ENCODE measurements around the gene STK32C. TPM values are rescaled to one million over a fixed set of nuclear protein-coding genes. Genes with fewer than 3 reads are reported as not detected.

STK32C gene
- total RNA-seq, 1 donor from 2014 or later = 5.9 TPM

GRCh38 chr10:132292287-132293200 lies 15.2 kb downstream of the STK32C start:
- intact Hi-C loops (cut with DNase I) = no loop called here
- peak; percentile 31 for DNase-seq (ENCODE audit: low spot score)

DNA sequence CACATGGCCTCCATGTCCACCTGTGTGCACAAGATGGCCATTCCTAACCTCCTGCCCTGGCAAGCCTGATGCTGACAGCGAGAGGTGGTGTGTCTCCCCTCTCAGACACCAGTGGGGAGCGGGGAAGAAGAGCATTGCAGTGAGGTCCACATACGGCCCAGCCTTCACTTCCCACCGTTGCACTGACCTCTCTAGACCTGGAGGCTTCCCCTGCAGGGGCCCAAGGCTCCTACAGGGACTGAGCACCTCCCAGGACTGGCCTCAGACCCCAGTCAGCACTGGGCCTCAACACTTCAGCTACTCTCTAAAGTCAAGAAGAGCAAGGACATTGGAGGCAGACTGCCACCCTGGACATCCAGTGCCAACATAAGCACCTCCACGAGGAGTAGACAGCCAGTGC lies 15.9 kb downstream of the STK32C start:
- DNase-seq (ENCODE audit: low spot score) = no peak
- intact Hi-C loops (cut with DNase I) = no loop called here

GRCh38 chr10:132290631-132291030 lies 17.1 kb downstream of the STK32C start:
- intact Hi-C loops (cut with DNase I) = no loop called here
- no peak for DNase-seq (ENCODE audit: low spot score)

DNA sequence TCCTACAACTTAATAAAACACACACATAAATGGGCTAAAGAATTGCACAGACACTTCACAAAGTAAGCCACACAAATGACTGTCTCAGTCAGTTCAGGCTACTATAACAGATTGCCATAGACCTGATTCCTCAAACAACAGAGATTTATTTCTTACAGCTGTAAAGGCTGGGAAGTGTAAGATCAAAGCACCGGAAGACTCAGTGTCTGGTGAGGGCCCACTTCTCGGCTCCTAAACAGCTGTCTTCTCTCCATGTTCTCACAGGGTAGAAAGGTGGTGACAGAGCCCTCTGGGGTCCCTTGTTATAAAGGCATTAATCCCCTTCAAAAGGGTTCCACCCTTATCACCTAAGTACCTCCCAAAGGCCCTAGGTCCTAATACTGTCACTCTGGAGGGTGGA lies 18.3 kb downstream of the STK32C start:
- no peak for DNase-seq (ENCODE audit: low spot score)
- intact Hi-C loops (cut with DNase I) = no loop called here

- intact Hi-C loops (cut with DNase I) = no loop called here
- no peak for DNase-seq (ENCODE audit: low spot score)
Measured at GRCh38 chr10:132283604-132284382, 24.0 kb downstream of the STK32C start.

GRCh38 chr10:132282667-132283603 lies 24.8 kb downstream of the STK32C start:
- intact Hi-C loops (cut with DNase I) = no loop called here
- DNase-seq (ENCODE audit: low spot score) = no peak

GRCh38 chr10:132281915-132282666 lies 25.7 kb downstream of the STK32C start:
- intact Hi-C loops (cut with DNase I) = no loop called here
- no peak for DNase-seq (ENCODE audit: low spot score)

GRCh38 chr10:132280646-132281074 lies 27.1 kb downstream of the STK32C start:
- intact Hi-C loops (cut with DNase I) = no loop called here
- no peak for DNase-seq (ENCODE audit: low spot score)

GRCh38 chr10:132279873-132280645 lies 27.7 kb downstream of the STK32C start:
- intact Hi-C loops (cut with DNase I) = no loop called here
- DNase-seq (ENCODE audit: low spot score) = no peak

DNA sequence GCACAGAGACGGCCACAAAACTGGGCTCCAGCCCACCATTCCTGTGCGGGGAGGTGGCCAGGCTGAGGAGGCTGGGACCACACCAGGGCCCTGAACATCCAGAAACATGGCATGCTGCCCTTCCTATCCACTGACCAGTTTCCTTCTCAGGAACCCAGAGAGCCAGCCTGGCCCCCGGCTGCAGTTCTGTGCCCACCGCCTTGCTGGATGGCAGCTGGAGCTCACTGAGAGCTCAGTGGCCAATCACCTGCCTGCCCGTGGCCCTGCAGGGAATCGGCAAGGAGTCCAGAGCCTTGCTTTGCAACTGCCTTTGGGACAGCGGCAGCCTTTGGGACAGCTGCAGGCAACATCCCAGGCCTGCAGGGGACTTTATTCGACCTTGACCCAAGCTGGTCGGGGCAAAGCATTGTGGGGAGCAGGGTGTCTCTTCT lies 30.4 kb downstream of the STK32C start:
- intact Hi-C loops (cut with DNase I) = no loop called here
- DNase-seq (ENCODE audit: low spot score) = no peak

DNA sequence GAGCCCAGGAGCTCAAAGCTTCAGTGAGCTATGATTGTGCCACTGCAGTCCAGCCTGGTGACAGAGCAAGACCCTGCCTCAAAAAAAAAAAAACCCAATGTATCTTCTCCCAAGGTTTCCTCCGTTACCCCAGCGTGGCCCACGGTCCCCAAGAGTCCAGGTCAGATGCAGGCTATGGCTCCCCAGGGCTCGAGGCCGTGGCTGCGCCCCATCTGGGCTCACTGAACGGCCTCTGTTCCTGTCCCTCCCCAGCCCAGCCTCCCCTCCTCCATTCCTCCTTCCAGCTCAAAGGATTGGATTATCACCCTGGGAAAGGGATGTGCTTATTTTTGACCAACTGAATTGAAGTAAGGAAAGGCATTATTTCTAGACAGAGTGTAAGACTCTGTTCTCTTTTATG lies 31.0 kb downstream of the STK32C start:
- no peak for DNase-seq (ENCODE audit: low spot score)
- intact Hi-C loops (cut with DNase I) = no loop called here

GRCh38 chr10:132276179-132276675 lies 31.5 kb downstream of the STK32C start:
- DNase-seq (ENCODE audit: low spot score) = no peak
- intact Hi-C loops (cut with DNase I) = no loop called here

- DNase-seq (ENCODE audit: low spot score) = no peak
- intact Hi-C loops (cut with DNase I) = no loop called here
Measured at GRCh38 chr10:132275426-132276178, 32.1 kb downstream of the STK32C start.

DNA sequence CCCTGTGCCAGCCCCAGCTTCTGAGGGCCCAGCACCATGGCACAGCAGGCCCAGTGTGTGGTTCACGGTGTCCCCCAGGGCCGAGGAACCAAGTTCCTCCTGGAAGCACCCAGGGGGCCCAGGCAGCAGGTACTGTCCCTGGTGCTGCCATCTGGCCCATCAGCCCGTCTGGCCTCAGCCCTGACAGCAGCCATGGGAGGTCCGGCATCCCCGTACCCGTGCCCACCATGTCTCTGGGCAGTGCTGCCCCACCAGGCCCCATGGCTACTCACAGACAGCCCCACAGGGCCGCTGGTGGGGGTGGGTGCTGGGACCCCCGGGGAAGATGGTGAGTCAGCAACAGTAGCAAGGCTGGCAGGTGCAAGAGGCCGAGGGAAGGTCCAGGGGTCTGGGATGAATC lies 32.8 kb downstream of the STK32C start:
- intact Hi-C loops (cut with DNase I) = no loop called here
- no peak for DNase-seq (ENCODE audit: low spot score)

GRCh38 chr10:132274581-132274980 lies 33.2 kb downstream of the STK32C start:
- DNase-seq (ENCODE audit: low spot score) = no peak
- intact Hi-C loops (cut with DNase I) = no loop called here

- no peak for DNase-seq (ENCODE audit: low spot score)
- intact Hi-C loops (cut with DNase I) = no loop called here
Measured at GRCh38 chr10:132273966-132274365, 33.8 kb downstream of the STK32C start.

DNA sequence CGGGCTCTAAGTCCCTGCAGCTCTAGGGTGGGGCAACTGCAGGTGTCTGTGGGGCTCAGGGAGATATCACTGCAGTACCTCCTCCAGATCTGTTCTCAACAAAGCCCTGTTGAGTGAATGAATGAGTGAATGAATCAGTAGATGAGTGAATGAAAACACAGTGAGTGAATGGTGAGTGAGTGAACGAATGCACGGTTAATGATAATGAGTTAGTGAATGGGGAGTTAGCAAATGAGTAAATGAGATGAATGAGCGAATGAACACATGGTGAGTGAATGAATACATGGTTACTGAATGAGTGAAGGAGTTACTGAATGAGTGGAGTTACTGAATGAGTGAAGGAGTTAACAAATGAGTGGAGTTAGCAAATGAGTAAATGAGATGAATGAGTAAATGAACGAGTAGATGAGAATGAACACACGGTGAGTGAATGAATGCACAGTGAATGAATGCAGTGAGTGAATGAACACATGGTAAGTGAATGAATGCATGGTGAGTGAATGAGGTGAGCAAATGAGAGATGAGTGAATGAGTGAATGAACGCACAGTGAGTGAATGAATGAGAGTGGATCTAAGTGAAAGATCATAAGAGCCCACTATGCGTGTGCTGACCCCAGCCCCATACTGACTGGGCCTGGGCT lies 34.3 kb downstream of the STK32C start:
- no peak for DNase-seq (ENCODE audit: low spot score)
- intact Hi-C loops (cut with DNase I) = no loop called here

Measured in cardiac septum (tissue), 1 donor.